GOT3 (cell line): ENCODE results near the gene AKNA.

Experiments used
- DNase-seq: peaks from one replicate; lab custom pipeline; 2025; ENCODE audit warnings: mixed read lengths; lab: John Stamatoyannopoulos, UW

Gene AKNA

GRCh38 chr9:114300846-114301797 lies 86.7 kb downstream of the AKNA start:
- no peak for DNase-seq

GRCh38 chr9:114300153-114300845 lies 87.5 kb downstream of the AKNA start:
- DNase-seq = no peak

GRCh38 chr9:114299286-114300152 lies 88.3 kb downstream of the AKNA start:
- no peak for DNase-seq

DNA sequence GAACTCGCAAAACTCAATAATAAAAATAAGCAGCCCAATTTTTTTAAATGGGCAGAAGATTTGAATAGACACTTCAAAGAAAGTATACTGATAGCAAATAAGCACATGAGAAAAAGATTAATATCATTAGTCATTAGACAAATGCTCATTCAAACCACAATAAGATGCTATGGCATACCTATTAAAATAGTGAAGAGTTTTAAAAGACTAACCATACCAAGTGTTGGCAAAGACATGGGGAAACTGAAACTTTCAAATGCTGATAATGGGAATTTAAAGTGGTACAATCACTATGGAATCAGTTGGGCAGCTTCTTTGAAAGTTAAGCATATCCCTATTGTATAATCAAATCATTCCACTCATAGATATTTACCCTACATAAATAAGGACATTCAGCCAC lies 91.4 kb downstream of the AKNA start:
- DNase-seq = no peak

DNA sequence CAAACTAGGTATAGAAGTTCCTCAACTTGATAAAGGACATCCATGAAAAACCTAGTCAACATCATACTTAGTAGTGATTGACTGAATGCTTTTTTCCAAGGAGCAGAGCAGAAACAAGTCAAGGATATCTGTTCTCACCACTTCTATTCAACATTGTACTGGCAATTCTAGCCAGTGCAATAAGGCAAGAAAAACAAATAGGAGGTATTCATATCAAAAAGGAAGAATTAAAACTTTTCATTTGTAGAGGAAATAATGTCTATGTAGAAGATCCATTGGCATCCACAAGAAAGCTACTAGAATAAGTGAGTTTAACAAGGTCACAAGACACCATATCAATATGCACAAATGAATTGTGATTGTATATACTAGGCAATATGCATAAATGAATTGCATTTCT lies 93.1 kb downstream of the AKNA start:
- no peak for DNase-seq

GRCh38 chr9:114291886-114292590 lies 95.7 kb downstream of the AKNA start:
- no peak for DNase-seq

DNA sequence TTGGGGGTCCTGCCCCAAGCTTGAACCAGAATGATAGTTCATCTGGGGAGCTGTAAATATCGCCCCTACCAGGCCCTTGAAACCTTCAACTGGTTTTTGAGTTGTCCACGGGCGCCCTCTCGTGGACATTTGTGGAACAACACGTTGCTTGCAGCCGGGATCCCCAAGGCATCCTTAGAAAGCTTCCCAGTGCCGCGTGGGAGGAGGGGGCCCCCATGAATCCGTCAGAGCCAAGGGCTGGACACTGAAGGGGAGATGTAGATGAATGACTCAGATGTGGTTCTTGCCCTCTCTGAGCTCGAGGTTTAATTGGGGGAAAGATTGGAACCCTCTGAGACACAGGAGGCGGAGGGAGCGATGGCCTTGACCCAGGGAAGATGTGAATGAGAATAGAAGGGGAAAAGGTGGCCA lies 96.7 kb downstream of the AKNA start:
- peak; percentile 2 for DNase-seq

GRCh38 chr9:114290561-114290986 lies 97.2 kb downstream of the AKNA start:
- no peak for DNase-seq

- no peak for DNase-seq
Observed at GRCh38 chr9:114289571-114290481, 98.0 kb downstream of the AKNA start.

DNA sequence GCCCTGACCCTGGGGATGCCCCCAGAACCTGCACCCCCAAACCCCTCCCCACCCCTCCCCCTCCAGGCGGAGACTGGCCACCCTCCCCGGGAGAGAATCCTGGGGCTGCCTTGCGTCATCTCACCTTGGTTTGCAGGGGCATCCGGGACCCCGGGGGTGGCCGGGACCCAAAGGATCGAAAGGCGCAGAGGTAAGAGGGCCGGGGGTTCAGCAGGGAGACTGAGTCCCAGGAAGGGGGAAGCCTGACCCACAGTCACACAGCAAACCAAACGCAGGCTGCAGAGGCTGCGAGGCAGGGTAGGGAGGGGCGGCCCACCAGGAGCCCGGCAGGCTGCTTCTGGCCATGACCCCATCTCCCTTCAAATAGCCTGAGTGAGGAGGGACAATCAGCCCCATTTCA lies 98.7 kb downstream of the AKNA start:
- DNase-seq = no peak

DNA sequence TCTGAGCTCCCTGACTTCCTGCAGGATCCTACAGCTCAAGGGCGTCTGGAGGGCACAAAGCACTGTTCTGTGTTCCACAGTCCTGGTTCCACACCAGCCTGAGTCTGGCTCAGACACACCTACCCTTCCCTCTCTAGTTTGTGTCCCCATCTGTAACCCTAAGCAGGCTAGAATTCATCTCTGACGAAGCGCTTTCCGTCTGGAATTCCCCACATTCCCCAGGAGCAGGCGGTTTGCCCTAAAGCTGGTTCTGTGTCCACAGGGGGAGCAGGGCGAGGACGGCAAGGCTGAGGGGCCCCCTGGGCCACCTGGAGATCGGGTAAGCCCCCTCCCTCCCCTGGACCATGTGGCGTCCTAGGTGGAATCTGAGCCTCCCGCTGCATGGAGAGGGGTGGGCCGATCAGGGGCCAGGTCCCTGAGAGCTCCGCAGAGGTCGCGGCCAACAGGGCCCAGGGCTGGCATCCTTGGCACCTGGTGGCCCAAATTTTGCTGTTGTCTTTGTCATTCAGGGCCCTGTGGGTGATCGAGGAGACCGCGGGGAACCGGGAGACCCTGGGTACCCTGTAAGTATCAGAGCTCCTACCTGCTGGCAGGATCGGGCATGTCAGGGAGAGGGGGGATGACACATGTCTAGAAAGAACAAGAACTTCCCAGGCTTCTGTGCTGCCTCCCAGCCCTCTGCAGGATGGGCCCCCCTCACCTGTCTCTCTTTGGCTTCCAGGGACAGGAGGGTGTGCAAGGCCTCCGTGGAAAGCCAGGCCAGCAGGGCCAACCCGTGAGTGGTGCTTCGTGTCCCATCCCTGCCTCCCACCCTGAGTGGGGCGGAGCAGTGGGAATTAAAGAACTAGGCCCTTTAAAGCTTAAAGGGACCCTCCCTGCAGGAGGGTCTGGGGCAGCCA lies 99.3 kb downstream of the AKNA start:
- no peak for DNase-seq

DNA sequence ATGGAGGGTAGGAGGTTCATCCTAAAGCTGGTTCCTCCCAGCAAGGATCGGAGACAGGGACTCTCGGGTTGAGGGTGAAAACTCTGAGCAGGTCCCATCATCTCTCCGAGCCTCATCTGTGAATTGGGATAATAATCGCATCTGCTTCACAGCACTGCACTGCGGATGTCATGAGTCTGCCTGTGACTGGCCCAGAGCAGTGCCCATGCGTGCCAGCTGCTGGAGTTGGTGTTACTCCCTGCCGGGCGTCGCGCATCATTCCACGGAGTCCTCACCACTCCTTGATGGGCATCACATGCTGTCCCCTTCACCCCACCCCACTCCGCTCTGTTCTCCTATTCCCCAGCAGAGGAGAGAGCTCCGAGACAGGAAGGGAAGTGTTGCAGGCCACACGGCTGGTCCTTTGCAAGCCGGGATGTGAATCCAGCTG lies 100.0 kb downstream of the AKNA start:
- DNase-seq = no peak

DNA sequence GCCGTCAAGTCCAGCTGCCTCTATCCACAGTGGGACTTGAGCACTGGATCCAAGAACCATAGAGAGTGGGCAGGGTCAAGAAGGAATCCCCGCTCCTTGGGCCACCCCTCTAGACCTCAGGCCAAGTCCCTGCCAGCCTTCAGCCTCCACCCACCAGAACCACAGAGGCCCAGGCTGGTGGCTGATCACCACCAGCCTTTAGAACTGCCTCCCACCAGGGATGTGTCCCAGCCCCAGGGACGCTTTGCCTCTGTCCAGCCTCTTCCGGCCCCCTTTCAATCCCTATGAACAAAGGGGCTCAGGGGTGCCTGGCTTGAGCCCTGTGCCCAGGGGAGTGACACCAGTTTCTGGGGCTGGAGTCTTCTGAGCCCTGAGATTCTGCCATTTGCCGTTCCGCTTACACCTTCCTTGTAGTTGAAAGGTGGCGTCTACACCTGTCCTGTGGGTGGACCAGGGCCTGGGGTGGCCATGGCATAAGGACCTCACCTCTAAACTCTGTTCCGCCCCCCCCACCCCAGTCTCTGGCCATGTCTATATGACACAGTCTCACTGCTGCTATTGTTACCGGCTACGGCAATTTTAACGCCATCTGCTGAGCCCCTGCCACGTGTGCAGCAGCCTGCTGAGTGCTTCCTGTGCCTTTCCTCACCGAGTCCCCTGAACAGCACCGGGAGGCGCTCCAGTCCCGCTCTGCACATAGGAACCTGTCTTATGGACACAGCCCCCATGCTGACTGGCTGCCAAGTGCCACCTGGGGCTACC lies 100.6 kb downstream of the AKNA start:
- no peak for DNase-seq

DNA sequence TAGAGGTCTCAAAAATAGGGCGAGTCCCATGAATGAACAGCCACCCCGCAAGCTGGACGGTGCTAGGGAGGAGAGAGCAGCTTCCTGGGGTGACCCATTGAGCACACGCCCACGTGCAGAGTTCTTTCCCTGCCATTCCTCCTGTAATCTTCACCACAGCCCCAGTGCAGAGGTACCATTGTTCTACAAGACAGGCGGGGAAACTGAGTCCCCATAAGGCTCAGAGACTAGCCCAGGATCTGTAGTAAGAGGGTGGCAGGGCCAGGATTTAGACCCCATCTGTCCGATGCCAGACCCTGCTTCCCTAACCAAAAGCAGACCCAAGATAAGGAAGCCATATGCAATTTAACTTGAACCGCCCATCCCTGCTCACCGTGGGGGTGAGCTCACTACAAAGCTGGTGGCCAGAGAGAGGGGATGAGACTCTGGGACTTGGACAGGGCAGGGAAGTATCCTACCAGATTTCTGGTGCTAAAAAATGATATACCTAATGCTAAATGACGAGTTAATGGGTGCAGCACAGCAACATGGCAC lies 101.6 kb downstream of the AKNA start:
- DNase-seq = no peak

DNA sequence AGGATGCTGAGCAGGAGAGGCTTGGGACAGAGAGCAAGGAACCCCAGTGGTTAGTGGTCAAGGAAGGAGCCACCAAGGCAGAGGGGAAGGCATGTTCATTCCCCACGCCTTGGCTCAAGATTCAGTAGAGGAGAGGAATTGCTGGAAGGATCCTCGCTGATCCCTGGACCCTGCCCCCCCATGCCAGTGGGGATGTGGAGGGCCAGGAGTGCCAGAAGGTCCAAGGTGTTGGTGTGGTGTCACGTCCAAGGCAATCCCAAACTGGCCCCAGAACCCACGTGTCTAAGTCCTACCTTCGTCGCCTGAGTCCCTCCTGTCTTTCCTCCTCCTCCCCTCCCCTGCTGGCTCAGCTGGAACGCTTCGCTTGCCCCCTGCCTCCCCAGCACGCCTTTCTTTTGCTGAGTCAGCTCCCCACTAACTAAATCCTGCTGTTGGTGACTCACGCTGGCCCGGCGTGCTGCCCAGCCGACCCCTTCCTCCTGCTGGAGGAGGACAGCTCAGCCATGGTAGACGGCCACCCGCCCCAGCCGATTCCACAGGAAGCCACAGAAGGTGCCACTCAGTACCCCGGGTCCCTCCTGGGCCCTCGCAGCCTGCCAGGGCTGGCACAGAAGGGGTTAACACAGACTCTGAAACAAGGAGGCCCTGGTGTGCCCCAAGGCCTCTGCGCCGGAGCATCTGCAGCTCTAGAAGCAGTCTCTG lies 102.5 kb downstream of the AKNA start:
- DNase-seq = no peak

- DNase-seq = no peak
Observed at GRCh38 chr9:114284316-114285060, 103.3 kb downstream of the AKNA start.
